Type B pancreatic cell (in vitro differentiated cells): ENCODE measurements around the gene DGKQ. TPM values are rescaled to one million over a fixed set of nuclear protein-coding genes. Genes with fewer than 3 reads are reported as not detected.

ENCODE experiments used
- DNase-seq: peaks from one replicate; pipeline ENCODE4 v3.0.0; 2021; ENCODE audit warnings: mixed read lengths; ENCODE audit not compliant: unreplicated experiment; ENCODE audit errors: extremely low spot score
- H3K27ac Mint-ChIP-seq: 2 replicates; pipeline ENCODE4 v1.8.0; 2021; ENCODE audit warnings: mild to moderate bottlenecking, mixed read lengths
- H3K27me3 Mint-ChIP-seq: 2 replicates; pipeline ENCODE4 v1.8.0; 2021; ENCODE audit warnings: mixed read lengths
- H3K36me3 Mint-ChIP-seq: 2 replicates; pipeline ENCODE4 v1.8.0; 2021; ENCODE audit warnings: mixed read lengths
- H3K4me1 Mint-ChIP-seq: one replicate; pipeline ENCODE4 v1.8.0; 2021; ENCODE audit warnings: mixed read lengths; ENCODE audit not compliant: unreplicated experiment
- H3K4me3 Mint-ChIP-seq: 2 replicates; pipeline ENCODE4 v1.8.0; 2021; ENCODE audit warnings: mild to moderate bottlenecking, mixed read lengths
- H3K9me3 Mint-ChIP-seq: 2 replicates; pipeline ENCODE4 v1.8.0; 2021; ENCODE audit warnings: mixed read lengths
- total RNA-seq: library from RNA; stranded (reverse); gene quantifications from 2 replicates; pipeline ENCODE4 v1.2.1, GENCODE V29; 2021; ENCODE audit warnings: low replicate concordance
- TF ChIP-seq, protein P1 (sequence below): fragments of 200-600 bp; sonication (generic); conservative IDR thresholded peaks from 2 replicates; pipeline ENCODE4 v1.5.0; 2021; ENCODE audit warnings: antibody characterized with exemption, mild to moderate bottlenecking

Gene DGKQ
- total RNA-seq, 1 donor from 2014 or later = 17.0 TPM

GRCh38 chr4:961351-962230 lies 11.8 kb downstream of the DGKQ start:
- Mint-ChIP-seq H3K27ac (no peak overlapping the region), H3K9me3 (no peaks in the 10 kb centered on the region), H3K4me3 (no peak overlapping the region)

GRCh38 chr4:960636-961350 lies 12.6 kb downstream of the DGKQ start:
- TF ChIP-seq, protein P1, sequence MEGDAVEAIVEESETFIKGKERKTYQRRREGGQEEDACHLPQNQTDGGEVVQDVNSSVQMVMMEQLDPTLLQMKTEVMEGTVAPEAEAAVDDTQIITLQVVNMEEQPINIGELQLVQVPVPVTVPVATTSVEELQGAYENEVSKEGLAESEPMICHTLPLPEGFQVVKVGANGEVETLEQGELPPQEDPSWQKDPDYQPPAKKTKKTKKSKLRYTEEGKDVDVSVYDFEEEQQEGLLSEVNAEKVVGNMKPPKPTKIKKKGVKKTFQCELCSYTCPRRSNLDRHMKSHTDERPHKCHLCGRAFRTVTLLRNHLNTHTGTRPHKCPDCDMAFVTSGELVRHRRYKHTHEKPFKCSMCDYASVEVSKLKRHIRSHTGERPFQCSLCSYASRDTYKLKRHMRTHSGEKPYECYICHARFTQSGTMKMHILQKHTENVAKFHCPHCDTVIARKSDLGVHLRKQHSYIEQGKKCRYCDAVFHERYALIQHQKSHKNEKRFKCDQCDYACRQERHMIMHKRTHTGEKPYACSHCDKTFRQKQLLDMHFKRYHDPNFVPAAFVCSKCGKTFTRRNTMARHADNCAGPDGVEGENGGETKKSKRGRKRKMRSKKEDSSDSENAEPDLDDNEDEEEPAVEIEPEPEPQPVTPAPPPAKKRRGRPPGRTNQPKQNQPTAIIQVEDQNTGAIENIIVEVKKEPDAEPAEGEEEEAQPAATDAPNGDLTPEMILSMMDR = no peak
- Mint-ChIP-seq H3K9me3 (no peaks in the 10 kb centered on the region), H3K27me3 (no peaks in the 10 kb centered on the region), H3K27ac (no peak overlapping the region), H3K4me3 (no peak overlapping the region), H3K36me3 (no peaks in the 10 kb centered on the region), H3K4me1 (no peaks in the 10 kb centered on the region)
- DNase-seq = no peak

More at GRCh38 chr4:961351-962230, 11.8 kb downstream of the DGKQ start:
- Mint-ChIP-seq H3K36me3 (no peaks in the 10 kb centered on the region), H3K27me3 (no peaks in the 10 kb centered on the region), H3K4me1 (no peaks in the 10 kb centered on the region)
- TF ChIP-seq, protein P1 = no peak
- no peak for DNase-seq

GRCh38 chr4:960140-960635 lies 13.2 kb downstream of the DGKQ start:
- Mint-ChIP-seq H3K4me1 (no peaks in the 10 kb centered on the region), H3K4me3 (no peak overlapping the region), H3K36me3 (no peaks in the 10 kb centered on the region), H3K27me3 (no peaks in the 10 kb centered on the region), H3K9me3 (no peaks in the 10 kb centered on the region), H3K27ac (no peak overlapping the region)
- TF ChIP-seq, protein P1 = no peak
- DNase-seq = no peak

- Mint-ChIP-seq H3K27me3 (no peaks in the 10 kb centered on the region), H3K4me3 (no peak overlapping the region)
Observed at GRCh38 chr4:959338-960139, 13.8 kb downstream of the DGKQ start.

More at GRCh38 chr4:959338-960139, 13.8 kb downstream of the DGKQ start:
- TF ChIP-seq, protein P1 = no peak
- Mint-ChIP-seq H3K4me1 (no peaks in the 10 kb centered on the region), H3K27ac (no peak overlapping the region), H3K9me3 (no peaks in the 10 kb centered on the region), H3K36me3 (no peaks in the 10 kb centered on the region)
- DNase-seq = no peak
